Heart right ventricle (tissue), 16 donors: Measurements from ENCODE around the gene TNFRSF1B. TPM values are rescaled to one million over a fixed set of nuclear protein-coding genes. Genes with fewer than 3 reads are reported as not detected.

Source experiments
- ATAC-seq, 8 donors: fragments of 200-7000 bp; cut with Tn5 transposase; one replicate each; pipeline ENCODE4 v1.9.1; 2020; ENCODE audit warnings: mild to moderate bottlenecking in 8 of 8, moderate library complexity in 8 of 8, moderate number of reproducible peaks in 1 of 8
- DNase-seq, 2 donors: peaks; one replicate each; pipeline ENCODE4 v3.0.0-alpha.2; 2020
- H3K27ac ChIP-seq, 10 donors: fragments of 200-600 bp; sonication (generic) in 2 of 10; one replicate each; pipeline versions ENCODE4 v1.5.0 to v1.8.0; 2020 to 2022; ENCODE audit warnings: mild to moderate bottlenecking in 3 of 10
- H3K27me3 ChIP-seq, 7 donors: fragments of 200-600 bp; one replicate each; pipeline ENCODE4 v1.8.0; 2021 to 2022; ENCODE audit warnings: mild to moderate bottlenecking in 2 of 7
- H3K36me3 ChIP-seq, 9 donors: fragments of 200-600 bp; sonication (generic) in 1 of 9; one replicate each; pipeline versions ENCODE4 v1.5.0 to v1.8.0; 2020 to 2022; ENCODE audit warnings: mild to moderate bottlenecking in 2 of 9
- H3K4me1 ChIP-seq, 9 donors: fragments of 200-600 bp; sonication (generic) in 1 of 9; one replicate each; pipeline versions ENCODE4 v1.5.0 to v1.8.0; 2020 to 2022; ENCODE audit warnings: mild to moderate bottlenecking in 4 of 9
- H3K4me3 ChIP-seq, 10 donors: fragments of 200-600 bp; sonication (generic) in 2 of 10; one replicate each; pipeline versions ENCODE4 v1.5.0 to v1.8.0; 2020 to 2022; ENCODE audit warnings: mild to moderate bottlenecking in 7 of 10, moderate library complexity in 2 of 10
- H3K9me3 ChIP-seq, 11 donors: fragments of 200-600 bp in 10 of 11; sonication (generic) in 2 of 11; one replicate each; pipeline versions ENCODE4 v1.5.0 to v1.8.0; 2013 to 2022; ENCODE audit warnings: mild to moderate bottlenecking in 2 of 11, control low read depth in 1 of 11, moderate library complexity in 1 of 11
- WGBS, 2 donors: extraction: QIAGEN DNeasy Blood & Tissue Kit; methylation state at CpG; one replicate each; pipeline ENCODE4 v1.1.7; 2013; ENCODE audit warnings: inconsistent platforms in 1 of 2; 5-methylcytosine and 5-hydroxymethylcytosine counted together
- intact Hi-C, 10 donors: fragments of 100-400 bp; cut with DNase I; formaldehyde crosslinking; loops; one replicate each; pipeline versions ENCODE4 v1.11.1 to v1.14.2; 2022
- polyA plus RNA-seq, 2 donors: library from polyadenylated mRNA; stranded (reverse); fragments of 200-250 nt; gene quantifications; one replicate each; pipeline ENCODE4 v1.2.3, GENCODE V29; 2013
- total RNA-seq, 10 donors: library from RNA; stranded (reverse); fragmentation: NEBNext Ultra II Directional in 3 of 10; extraction: Animal tissue kit (Norgen Biotek cat#: 25700) in 3 of 10; gene quantifications; one replicate each; pipeline versions ENCODE4 v1.2.1 to v1.2.4, GENCODE V29; 2021 to 2023
- TF ChIP-seq, protein P1 (sequence below), 9 donors: fragments of 200-600 bp; sonication (generic) in 2 of 9; IDR thresholded peaks; one replicate each; pipeline versions ENCODE4 v1.5.0 to v1.8.0; 2021 to 2022; ENCODE audit warnings: antibody characterized with exemption in 9 of 9, mild to moderate bottlenecking in 5 of 9, moderate library complexity in 1 of 9
- donor health status: Arrhythmogenic right ventricular cardiomyopathy.
- donor health status: ischemic (EF 13 %, LVEDD 7.1; RV severe dilation, severe dysfunction).
- donor health status: healthy with polysubstance abuse.
- donor health status: DM: no; HTN: yes; CAD: no.
- donor health status: DM: no; HTN: no; CAD: no.
- donor health status: ischemic (EF 25% LVEDD 6.9; RV normal size, moderate dysfunction).
- donor health status: ischemic (EF 25% LVEDD 5.7; RV mildly dilated, moderate dysfunction).
- donor health status: healthy.
- donor health status: DM: yes; HTN: yes; CAD: no.
- donor health status: Ischemic cardiomyopathy.
- donor health status: ischemic (EF 35%, LVEDD 5.7; RV mildly dilated, moderate dysfunction).
- donor health status: nonischemic (EF 11% LVEDD 7.7; RV severe dilation, severe dysfunction).
- donor health status: DM: yes; HTN: yes; CAD: no.
- donor health status: PGD.
- donor health status: ischemic (EF 29% LVEDD 5.4; RV normal size, mild dysfunction).
- donor health status: nonischemic (EF 23%, LVEDD 6.1; RV moderate dilation, normal function).

TNFRSF1B gene
- total and polyA plus RNA-seq, 12 donors, result 8.0 to 55.4 (median 15.2) TPM

DNA sequence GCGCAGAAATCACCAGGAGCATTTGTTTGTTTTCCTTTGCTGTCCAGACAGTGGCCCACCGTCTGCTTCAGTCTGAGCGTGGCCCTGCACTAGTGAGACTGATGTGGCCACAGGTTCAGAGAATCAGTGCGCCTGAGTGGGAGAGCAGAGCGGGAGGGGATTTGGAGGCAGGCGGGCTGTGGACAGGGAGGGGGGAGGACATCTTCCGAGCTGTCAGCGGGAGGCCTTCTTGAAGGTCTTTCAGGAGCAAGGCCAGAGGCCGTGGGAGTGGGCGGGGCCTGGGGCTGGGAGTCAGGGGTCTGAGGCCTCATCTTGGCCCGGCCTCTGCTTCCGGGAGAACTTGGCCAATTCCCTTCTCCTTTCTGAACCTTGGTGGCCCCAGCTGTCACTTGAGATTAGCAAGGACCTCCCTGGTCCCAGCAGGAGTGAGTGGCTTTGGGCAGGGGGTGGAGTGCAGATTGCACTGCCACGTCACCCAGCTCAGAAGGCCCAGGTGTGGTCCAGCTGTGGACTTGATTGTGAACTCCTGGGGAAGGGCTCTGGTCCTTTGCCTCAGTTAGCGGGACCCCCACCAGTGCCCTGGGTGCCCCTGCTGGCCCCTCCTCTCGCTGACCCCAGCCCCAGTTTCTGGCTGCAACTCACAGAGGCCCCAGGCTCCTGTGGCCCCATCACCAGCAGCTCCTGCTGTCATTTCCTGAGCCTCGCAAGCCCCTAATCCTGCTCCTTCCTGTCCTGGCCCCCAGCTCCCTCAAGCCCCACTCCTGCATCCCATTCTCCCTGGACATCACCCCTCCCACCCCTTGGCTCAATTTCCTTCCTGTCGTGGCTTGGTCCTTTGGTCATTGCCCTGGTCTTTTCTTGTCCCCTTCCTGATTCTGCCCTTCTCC is 8.4 kb downstream of the TNFRSF1B start:
- TF ChIP-seq, protein P1, sequence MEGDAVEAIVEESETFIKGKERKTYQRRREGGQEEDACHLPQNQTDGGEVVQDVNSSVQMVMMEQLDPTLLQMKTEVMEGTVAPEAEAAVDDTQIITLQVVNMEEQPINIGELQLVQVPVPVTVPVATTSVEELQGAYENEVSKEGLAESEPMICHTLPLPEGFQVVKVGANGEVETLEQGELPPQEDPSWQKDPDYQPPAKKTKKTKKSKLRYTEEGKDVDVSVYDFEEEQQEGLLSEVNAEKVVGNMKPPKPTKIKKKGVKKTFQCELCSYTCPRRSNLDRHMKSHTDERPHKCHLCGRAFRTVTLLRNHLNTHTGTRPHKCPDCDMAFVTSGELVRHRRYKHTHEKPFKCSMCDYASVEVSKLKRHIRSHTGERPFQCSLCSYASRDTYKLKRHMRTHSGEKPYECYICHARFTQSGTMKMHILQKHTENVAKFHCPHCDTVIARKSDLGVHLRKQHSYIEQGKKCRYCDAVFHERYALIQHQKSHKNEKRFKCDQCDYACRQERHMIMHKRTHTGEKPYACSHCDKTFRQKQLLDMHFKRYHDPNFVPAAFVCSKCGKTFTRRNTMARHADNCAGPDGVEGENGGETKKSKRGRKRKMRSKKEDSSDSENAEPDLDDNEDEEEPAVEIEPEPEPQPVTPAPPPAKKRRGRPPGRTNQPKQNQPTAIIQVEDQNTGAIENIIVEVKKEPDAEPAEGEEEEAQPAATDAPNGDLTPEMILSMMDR (IDR thresholded peaks at IDR 0.05), result no peak
- peaks cover 17 to 100% (median 93%) of the 10 kb centered on the region in 9 donors for H3K4me1 ChIP-seq
- intact Hi-C loops, result no loop called here

DNA sequence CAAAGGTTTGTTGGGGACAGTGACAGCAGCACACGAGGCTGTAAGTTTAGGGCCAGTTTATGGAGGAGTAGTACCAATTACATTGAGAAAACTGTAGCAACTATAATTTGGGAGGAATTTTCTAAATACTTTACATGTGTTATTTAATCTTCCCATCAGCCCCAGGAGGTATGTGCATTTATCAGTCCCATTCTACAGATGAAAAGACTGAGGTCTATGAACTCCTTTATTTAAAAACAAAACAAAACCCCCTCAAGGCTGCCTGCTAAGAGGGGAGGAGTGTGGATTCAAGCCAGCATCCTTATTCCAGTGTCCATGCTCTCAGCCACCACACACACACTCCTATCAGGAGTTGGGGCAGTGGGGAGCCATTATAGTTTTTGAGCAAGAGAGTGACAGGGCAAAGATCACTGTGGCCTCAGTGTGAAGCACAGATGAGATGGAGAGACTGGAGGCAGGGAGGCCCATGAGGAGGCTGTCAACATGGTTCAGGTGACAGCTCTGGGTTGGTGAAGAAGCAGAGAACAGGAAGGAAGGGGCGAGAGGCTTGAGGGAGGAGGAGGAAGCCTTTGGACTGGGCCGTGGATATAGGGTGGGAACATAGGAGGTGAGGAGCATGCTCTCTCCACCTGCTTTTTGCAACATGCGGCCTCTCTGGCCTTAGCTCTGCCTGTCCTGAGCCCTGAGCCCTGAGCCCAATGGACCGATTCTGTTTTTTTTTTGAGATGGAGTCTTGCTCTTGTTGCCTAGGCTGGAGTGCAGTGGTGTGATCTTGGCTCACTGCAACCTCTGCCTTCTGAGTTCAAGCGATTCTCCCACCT is 9.7 kb downstream of the TNFRSF1B start:
- WGBS, 2 donors, result 80 to 89% methylated on average over 6 of the region's 6 CpGs
- H3K9me3 ChIP-seq, result no peaks in the 10 kb centered on the region
- no peak overlapping the region for H3K4me3 ChIP-seq
- H3K27me3 ChIP-seq, result peaks cover 0 to 5% (median 0%) of the 10 kb centered on the region in 7 donors
- peaks cover 0 to 33% (median 0%) of the 10 kb centered on the region in 9 donors for H3K36me3 ChIP-seq
- H3K4me1 ChIP-seq, result peaks cover 17 to 100% (median 93%) of the 10 kb centered on the region in 9 donors
- intact Hi-C loops, result no loop called here
- TF ChIP-seq, protein P1 (IDR thresholded peaks at IDR 0.05), result no peak
- DNase-seq (no peak), ATAC-seq (no peak)
- peak overlapping the region in 9 of 10 donors; percentile 48 to 99 (median 80) for H3K27ac ChIP-seq

More for the DNA sequence above, 8.4 kb downstream of the TNFRSF1B start:
- Histone ChIP-seq H3K9me3 (no peaks in the 10 kb centered on the region), H3K4me3 (peak overlapping the region in 3 of 10 donors; percentile 5 to 33 (median 8)), H3K27me3 (peaks cover 0 to 5% (median 0%) of the 10 kb centered on the region in 7 donors), H3K27ac (peak overlapping the region; percentile 58 to 99 (median 80)), H3K36me3 (peaks cover 0 to 32% (median 0%) of the 10 kb centered on the region in 9 donors)
- ATAC-seq (peak; percentile 26 to 66 (median 44)), DNase-seq (peak; percentile 81 to 86)
- 48 to 53% methylated on average over 17 of the region's 17 CpGs for WGBS, 2 donors

DNA sequence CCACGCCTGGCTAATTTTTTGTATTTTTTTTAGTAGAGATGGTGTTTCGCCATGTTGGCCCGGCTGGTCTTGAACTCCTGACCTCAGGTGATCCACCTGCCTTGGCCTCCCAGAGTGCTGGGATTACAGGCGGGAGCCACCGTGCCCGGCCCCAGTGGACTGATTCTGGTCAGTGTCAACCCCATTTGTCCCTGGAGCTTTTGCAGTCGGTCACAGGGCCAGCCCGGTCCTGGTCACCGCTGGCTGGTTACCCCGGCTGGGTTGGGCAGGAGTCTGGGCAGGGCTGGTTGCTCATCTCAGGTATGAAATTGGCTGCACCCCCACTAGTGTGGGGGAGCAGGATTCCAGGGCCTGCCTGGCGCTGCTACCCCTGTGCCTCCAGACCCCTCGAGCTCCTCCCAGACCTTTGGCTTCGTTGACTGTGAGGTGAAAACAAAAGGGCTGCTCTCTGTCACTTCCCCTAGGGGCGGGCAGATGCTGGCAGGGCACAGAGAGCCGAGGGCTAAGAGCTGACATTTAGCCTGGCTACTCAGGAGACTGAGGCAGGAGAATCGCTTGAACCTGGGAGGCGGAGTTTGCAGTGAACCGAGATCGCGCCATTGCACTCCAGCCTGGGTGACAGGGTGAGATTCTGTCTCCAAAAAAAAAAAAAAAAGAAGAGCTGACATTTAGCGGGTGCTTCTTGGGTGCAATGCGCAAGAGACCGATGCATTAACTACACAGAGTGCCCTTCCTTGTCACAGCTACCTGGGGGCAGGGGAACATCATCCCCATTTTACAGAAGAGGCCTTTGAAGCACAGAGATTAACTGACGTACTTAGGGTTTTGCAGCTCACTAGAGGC is 10.6 kb downstream of the TNFRSF1B start:
- Histone ChIP-seq H3K27ac (peak overlapping the region in 9 of 10 donors; percentile 48 to 99 (median 78)), H3K27me3 (peaks cover 0 to 5% (median 0%) of the 10 kb centered on the region in 7 donors), H3K4me1 (peaks cover 17 to 100% (median 94%) of the 10 kb centered on the region in 9 donors), H3K36me3 (peaks cover 0 to 40% (median 0%) of the 10 kb centered on the region in 9 donors), H3K4me3 (peak overlapping the region in 2 of 10 donors; percentile 9 to 24), H3K9me3 (no peaks in the 10 kb centered on the region)
- intact Hi-C loops, result no loop called here
- 78% methylated on average over 24 of the region's 24 CpGs for WGBS, 2 donors
- ATAC-seq (no peak), DNase-seq (no peak)
- TF ChIP-seq, protein P1 (IDR thresholded peaks at IDR 0.05), result no peak
